HG02623 (cell line): ENCODE measurements around the gene ADAMTS14.
"Not testable (repeated sequence)": the region's sequence is repeated elsewhere in the genome, so short reads cannot be mapped to it uniquely, and the experiment has no call there.

ENCODE experiments used
- ATAC-seq: cut with Tn5 transposase; IDR thresholded peaks from one replicate; pipeline ENCODE4 v1.9.1; 2021; ENCODE audit warnings: moderate library complexity; ENCODE audit not compliant: unreplicated experiment

Gene ADAMTS14

DNA sequence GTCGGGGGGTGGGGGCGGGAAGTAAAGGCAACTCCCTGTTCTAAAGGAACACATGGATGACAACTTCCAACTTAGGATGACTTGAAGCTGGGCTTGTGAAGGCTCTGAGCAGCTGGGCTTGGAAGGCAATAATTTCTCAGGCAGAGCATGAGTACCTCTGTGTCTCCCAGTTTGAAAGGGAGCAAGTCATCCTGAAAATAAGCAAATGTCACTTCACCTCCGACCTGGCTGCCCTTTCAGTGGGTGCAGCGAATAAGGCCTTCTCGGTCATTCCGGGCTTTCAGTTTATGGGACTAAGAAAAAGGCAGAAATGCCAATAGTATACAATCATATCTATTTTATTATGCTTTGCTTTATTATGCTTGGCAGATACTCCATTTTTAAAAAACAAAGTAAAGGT, 15.3 kb upstream of the ADAMTS14 start:
- ATAC-seq = no peak

DNA sequence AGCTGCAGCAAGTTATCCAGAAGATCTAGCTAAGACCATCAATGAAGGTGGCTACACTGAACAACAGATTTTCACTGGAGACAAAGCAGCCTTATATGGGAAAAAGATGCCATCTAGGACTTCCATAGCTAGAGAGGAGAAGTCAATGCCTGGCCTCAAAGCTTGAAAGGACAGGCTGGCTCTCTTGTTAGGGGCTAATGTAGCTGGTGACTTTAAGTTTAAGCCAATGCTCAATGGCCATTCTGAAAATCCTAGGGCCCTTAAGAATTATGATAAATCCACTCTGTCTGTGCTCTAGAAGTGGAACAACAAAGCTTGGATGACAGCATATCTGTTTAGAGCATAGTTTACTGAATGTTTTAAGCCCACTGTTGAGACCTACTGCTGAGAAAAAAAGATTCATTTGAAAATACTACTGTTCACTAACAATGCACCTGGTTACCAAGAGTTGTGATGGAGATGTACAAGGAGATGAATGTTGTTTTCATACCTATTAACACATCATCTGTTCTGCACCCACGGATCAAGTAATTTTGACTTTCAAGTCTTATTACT, 13.6 kb upstream of the ADAMTS14 start:
- no peak for ATAC-seq

DNA sequence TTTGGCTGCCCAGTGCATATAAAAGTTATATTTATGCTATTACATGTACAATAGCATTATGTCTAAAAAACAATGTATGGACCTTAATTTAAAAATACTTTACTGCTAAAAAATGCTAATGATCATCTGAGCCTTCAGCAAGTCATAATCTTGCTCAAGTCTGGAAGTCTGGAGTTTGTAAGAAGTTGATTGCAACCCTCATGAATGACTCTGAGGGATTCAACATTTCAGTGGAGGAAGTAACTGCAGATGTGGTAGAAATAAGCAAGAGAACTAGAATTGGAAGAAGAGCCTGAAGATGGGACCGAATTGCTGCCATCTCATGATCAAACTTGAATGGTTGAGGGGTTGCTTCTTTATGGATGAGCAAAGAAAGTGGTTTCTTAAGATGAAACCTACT, 13.0 kb upstream of the ADAMTS14 start:
- ATAC-seq = no peak

DNA sequence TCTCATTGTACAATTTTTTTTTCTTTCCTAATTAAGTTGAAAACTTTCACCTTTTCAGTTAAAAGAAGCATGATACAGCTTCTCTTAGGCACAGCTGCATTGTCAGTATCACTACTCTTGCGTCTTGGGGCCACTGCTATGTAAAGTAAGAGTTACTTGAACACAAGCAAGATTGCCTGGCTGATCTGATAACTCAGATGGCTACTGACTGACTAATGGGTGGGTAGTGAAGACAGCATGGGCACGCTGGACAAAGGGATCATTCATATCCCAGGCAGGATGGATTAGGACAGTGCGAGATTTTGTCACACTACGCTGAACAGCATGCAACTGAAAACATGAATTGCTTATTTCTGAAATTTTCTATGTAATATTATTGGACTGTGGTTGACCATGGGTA, 11.6 kb upstream of the ADAMTS14 start:
- no peak for ATAC-seq

DNA sequence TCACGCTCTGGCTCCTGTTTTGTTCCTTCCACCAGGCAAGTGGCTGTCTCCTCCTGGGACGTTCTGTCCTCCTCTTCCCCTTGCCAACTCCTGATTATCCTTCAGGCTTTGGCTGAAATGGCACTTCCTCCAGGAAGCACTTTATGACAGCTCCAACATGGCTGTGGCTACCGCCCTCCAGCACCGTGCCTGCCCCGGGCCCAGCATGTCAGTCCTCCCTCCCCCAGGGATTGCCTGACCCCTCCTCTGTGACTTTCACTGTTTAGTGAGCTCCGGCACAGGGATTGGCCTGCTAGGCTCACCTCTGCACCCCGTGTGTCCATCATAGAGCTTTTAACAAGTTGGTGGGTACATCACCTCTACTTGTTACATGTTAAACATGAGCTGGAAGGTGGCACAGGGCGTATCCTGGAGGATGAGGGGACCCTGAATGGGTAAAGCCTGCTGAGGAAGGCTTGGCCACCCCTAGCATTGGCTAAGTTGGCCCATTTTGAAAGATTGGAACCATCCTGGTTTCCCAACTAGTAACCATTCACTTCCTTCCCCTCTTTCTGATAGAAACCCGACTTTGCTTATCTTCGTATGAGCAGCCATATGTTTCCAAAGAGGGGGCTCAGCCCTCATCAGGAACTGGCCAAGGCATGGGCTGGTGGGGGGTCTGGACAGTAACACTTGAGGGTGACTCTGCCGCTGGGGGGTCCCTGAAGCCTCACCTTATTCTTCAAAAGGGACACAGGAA, 10.5 kb upstream of the ADAMTS14 start:
- ATAC-seq = no peak

DNA sequence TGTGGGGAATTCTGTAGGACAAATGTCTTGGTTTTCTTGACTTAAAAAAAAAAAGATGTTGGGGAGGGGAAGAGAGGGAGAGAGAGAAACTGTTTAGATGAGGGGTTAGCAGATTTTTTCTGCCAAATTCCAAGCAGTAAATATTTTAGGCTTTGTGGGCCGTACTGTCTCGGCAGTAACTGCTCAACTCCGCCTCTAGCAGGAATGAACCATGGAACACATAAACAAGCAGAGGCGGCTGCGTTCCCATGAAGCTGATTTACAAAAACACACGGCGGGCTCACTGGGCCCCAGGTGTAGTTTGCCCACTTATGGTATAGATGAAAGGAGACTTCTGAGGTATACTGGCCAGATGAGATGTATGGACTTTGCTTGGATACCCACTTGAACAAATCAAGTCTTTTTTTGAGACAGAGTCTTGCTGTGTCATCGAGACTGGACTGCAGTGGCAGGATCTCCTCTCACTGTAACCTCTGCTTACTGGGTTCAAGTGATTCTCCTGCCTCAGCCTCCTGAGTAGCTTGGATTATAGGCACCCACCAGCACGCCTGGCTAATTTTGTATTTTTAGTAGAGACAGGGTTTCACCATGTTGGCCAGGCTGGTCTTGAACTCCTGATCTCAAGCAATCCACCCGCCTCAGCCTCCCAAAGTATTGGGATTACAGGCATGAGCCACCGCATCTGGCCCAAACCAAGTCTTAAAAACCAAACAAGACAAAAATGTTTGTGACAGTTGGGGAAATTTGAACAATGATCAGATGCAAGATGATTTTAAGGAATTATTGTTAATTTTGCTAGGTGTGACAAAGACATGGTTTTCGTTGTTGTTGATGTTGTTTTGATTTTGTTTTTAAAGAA, 9.7 kb upstream of the ADAMTS14 start:
- ATAC-seq = no peak

DNA sequence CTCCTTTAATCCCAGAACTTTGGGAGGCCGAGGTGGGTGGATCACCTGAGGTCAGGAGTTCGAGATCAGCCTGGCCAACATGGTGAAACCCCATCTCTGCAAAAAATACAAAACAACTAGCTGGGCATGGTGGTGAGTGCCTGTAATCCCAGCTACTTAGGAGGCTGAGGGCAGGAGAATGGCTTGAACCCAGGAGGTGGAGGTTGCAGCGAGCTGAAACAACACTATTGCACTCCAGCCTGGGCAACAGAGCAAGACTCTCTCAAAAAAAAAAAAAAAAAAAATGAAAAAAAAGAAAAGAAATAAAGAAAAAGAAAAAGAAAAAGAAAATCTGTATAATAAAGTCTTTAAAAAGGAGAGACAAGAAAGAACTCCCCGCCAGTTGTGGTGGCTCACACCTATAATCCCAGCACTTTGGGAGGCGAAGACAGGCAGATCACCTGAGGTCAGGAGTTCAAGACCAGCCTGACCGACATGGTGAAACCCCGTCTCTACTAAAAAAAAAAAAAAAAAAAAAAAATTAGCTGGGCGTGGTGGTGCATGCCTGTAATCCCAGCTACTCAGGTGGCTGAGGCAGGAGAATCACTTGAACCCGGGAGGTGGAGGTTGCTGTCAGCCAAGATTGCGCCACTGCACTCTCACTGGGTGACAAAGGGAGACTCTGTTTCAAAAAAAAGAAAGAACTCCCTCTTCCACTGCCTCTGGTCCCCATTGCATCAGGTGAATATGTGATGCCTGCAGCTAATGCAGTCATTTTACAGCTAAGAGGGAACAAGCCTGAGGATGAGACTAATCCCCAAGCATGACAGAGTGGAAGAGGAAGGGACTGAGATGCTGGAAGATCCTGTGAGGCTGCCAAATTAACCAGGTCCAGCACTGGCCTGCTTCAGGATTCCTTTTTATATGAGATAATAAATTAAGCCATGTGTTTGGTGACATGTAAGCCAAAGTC, 8.6 kb upstream of the ADAMTS14 start:
- not testable (repeated sequence) for ATAC-seq

DNA sequence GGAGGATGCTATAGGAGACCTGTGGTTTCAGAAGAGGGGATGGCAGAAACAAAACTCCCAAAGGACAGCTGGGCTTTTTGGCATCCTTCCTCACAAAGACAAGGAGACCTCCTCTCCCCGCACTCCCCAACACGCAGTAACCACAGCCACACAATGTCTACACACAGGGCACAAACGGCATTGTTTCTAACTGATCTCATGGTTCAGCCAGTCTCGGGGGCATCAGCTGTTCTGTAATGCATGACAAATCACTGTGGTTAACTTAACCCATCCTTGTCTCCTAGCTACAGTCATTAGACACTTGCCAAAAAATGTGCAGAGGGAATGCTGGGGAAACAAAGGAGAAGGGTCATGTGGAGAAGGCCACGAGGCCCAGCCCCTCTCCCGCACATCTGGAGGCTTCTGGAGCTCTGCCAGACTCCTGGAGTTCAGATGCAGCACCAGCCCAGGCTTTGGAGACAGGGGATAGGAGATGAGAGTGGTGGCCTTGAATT, 7.6 kb upstream of the ADAMTS14 start:
- ATAC-seq = no peak

DNA sequence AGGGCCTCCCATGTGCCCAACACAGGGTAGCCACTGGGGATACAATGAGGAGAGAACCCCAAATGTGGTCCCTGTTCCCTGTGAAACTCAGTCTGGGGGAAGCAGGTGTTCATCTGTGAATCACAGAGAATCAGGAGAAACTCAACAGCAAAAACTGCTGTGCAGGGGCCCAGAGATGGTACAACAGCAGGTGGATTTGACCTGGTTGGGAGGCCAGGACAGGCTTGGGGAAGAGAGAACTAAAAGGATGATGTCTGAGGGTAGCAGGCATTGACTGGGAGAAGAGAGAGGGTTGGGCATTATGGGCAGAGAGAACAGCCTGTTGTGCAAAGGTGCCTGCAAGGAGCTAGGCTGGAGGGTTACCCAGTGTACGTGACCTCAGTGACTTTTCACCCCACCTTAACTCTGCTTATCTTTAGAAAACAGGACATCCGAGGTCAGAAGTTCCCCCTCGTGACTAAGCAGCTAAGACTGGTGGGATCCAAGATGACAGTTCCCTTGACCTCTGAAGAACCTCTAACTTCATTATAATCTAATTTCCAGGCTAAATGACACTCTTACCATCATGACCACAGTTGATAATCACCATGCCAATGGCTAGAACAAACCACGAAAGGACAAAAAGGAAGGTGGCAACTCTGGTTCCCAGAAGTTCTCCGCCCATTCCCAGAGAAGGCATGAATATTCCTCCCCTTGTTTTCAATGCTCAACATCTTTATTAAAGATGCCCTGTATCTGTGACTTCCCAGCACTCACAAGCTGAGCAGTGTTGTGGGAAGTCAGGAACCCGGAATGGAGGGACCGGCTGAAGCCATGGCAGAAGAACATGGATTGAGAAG, 5.1 kb upstream of the ADAMTS14 start:
- no peak for ATAC-seq

DNA sequence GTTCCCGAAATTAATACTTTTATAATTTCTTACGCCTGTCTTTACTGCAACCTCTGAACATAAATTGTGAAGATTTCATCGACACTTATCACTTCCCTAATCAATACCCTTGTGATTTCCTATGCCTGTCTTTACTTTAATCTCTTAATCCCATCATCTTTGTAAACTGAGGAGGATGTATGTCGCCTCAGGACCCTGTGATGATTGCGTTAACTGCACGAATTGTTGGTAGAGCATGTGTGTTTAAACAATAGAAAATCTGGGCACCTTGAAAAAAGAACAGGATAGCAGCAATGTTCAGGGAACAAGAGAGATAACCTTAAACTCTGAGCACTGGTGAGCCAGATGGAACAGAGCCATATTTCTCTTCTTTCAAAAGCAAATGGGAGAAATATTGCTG, 4.5 kb upstream of the ADAMTS14 start:
- ATAC-seq = not testable (repeated sequence)

DNA sequence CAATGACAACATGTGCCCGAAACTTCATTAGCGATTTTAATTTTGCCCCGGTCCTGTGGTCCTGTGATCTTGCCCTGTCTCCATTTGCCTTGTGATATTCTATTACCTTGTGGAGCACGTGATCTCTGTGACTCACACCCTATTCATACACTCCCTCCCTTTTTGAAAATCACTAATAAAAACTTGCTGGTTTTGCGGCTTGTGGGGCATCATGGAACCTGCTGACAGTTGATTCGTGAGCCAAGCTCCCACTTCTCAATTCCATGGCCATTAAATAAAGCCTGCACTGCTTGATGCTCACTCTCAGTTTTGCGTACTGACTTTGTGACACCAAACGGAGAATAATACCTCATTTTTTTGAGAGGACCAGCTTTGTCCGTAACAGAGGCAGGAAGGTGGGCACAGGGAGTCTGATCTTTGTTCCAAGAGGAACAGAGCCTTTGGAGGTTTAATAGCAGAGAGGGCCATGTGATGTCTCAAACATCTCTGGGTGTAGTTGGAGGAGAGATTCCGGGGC, 3.8 kb upstream of the ADAMTS14 start:
- ATAC-seq = no peak

DNA sequence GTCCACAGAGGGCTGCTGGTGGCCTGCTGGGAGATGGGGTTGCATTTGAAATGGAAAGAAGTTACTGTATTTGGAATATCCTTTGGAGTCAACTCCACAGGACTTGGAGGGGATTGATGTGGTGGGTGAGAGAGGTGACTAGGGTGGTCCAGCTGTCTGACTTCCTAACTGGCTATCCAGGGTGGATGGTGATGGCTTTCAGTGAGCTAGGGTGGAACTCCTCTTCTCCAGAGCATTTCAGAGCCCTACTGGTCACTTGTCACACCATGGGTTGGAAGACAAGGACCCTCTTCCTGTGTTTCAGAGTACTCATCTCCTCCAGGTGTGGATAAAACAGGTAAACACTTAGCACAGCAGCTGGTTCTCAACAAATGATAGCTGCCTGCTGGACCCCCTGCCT, 3.3 kb upstream of the ADAMTS14 start:
- no peak for ATAC-seq

DNA sequence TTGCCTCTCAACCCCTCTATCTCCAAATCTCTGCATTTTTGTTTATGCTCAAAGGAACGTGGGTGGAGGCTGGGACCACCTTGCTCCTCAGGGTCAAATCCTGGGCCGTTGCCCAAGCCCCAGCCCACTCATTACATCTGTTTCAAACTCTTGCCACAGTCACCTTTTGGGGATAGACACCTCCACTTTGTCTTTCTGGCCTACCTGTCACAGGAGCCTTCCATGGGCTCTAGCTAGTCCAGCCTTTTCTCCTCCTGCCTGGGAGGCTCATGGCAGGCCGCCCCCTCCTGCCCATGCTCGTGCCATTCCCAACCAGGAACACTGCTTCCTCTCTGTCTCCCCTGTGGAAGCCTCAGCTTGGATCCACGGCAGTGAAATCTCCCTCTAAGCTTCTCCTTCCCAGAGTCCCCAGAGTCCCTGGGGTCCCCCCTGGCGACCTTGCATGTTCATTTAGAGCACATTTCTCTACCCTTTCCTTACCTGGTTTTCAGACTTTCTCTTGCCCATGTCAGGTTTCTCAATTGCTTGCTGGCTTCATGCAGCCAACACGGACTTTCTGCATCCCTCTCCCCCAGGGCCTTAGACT, 2.5 kb upstream of the ADAMTS14 start:
- no peak for ATAC-seq

DNA sequence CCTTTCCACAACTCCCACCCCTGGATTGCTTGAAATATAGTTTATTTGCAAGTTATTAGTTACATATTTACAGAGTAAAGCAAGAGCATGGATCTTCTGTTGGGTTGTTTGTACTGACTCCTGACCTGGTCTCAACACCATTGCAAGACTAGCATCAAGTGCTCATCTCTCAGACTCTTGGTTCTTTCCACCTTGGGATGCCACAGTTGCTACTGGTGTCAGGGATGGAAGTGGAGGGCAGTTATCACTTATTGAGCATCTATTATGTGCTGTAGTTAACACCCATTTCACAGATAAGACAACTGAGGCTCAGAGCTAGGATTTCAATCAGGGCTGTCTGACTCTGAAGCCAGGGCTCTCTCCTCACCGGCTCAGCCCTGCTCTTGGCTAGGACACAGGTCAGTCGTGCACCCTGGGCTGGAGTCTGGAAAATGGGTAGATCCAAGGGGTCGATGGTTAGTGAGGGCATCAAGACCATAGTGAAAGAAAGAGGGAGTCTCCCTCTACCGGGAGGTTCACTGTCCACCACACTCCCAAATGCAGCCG, 614 bp upstream of the ADAMTS14 start:
- no peak for ATAC-seq

DNA sequence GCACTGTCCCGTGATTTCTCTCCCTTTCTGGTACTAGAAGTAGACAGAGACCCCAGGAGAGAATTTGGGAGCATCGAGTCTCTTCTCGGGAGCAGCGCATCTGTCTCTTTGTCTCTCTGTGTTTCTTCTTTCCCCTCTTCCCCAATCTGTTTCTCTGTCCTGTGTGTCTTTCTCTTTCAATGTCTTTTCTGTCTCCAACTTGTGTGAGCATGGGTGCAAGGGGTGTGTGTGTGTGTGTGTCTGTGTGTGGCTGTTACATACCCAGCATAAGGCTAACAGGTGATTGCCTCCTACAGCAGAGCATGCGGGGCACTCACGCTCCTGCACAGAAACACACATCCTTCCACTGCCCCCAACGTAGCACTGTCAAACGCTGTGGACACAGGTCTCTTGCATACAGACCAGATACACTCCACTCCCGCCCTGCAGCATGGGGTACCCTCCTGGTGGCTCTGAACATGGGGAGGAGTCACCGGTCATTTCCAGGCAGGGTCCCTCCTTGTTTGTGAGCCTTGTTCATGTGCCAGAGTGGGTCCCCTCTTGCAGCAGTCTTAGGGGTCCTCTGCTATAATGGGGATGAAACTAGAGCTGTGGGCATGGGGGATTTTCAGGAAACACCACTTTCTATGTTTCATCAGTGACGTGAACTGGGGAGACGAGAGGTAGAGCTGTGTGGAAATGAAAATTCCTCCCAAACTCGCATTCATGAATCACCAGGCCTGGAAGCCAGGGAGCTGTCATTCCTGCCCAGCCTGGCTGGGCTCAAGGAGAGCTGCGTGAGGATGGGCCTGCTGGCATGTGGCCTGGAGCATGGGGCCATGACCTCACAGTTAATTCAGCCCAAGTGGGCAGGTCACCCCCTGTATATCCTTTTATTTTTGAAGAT, 980 bp downstream of the ADAMTS14 start:
- no peak for ATAC-seq

DNA sequence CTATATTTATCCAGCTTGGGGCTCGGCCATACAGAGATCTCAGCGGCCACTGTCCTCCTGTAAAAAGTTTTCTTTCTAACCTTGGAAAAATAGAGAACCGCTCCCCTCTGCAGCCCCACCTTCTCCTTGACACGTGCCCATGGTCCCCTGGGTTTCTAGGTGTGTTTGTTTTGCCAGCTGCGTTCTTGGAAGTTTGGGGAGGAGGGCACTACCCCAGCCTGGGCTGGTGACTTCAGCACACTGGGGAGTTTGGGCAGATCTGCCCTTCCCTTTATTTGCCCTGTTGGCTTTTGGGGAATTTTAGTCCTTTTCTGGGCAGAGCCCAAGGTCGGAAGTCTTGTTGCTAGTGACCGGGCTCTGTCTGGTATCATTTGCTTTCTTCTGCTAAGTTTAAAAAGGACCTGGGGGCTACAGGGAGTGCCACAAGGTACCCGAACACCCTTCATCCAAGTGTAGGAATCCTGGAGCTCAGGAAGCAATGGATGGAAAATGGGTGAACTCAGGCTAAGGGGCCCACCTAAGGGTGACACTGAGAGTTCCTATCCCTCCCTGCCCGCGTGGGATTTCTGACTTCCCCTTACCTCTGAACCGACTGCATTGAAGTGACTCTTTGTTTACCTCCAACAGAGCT, 1.7 kb downstream of the ADAMTS14 start:
- ATAC-seq = no peak
